Endothelial cell of umbilical vein (primary cell): ENCODE data around the gene RNF213. TPM values are rescaled to one million over a fixed set of nuclear protein-coding genes. Genes with fewer than 3 reads are reported as not detected.

ENCODE experiments used
- BruUV-seq: library from RNA; stranded (reverse); fragments of 400-500 nt; replicated peaks from 2 replicates; lab custom pipeline; 2021; lab: Mats Ljungman, UMichigan
- CTCF ChIA-PET: fragments of 300-600, 350-600 bp; sonication (Branson Sonifier 250); formaldehyde crosslinking; loops from one replicate; lab custom pipeline; 2021; ENCODE audit warnings: antibody characterized with exemption, inconsistent platforms; lab: Charles Lee
- POLR2A ChIA-PET: fragments of 300-600, 350-600 bp; sonication (Branson Sonifier 250); formaldehyde crosslinking; loops from one replicate; lab custom pipeline; 2021; ENCODE audit warnings: antibody characterized with exemption, inconsistent platforms; lab: Charles Lee
- DNase-seq: peaks from one replicate; pipeline ENCODE4 v3.0.0-alpha.2; 2011; ENCODE audit warnings: low read depth, low spot score
- FAIRE-seq: peaks from 2 replicates; lab custom pipeline; 2011; peaks lifted over from hg19 to GRCh38; lab: Jason Lieb, UNC
- H2AFZ ChIP-seq: 2 replicates; pipeline ENCODE4 v1.6.0; 2012; ENCODE audit warnings: low read depth, low read length, control low read depth, inconsistent platforms
- H3K27ac ChIP-seq: 2 replicates; pipeline ENCODE4 v1.5.1; 2011; ENCODE audit warnings: low read depth, mild to moderate bottlenecking, control low read depth, low read length, moderate library complexity; ENCODE audit not compliant: insufficient read depth
- H3K27me3 ChIP-seq, 2 experiments: 2 replicates each; pipeline versions ENCODE4 v1.6.0 to v1.6.1; 2011; ENCODE audit warnings: low read length in 2 of 2, mixed read lengths in 1 of 2; ENCODE audit not compliant: control insufficient read depth in 2 of 2, insufficient read depth in 2 of 2
- H3K36me3 ChIP-seq, 2 experiments: 2 replicates in 1 of 2; 3 replicates in 1 of 2; pipeline ENCODE4 v1.5.1; 2011; ENCODE audit warnings: low read length in 2 of 2, mild to moderate bottlenecking in 1 of 2, moderate library complexity in 1 of 2; ENCODE audit not compliant: control insufficient read depth in 2 of 2, insufficient read depth in 2 of 2; ENCODE audit errors: extremely low read depth in 1 of 2
- H3K4me1 ChIP-seq: 3 replicates; pipeline ENCODE4 v1.5.1; 2011; ENCODE audit warnings: mild to moderate bottlenecking, low read length; ENCODE audit not compliant: control insufficient read depth, insufficient read depth; ENCODE audit errors: extremely low read depth
- H3K4me2 ChIP-seq: 2 replicates; pipeline ENCODE4 v1.6.1; 2011; ENCODE audit warnings: low read length, control low read depth, mixed read lengths; ENCODE audit not compliant: insufficient read depth
- H3K4me3 ChIP-seq, 3 experiments: fragments of 200-600 bp in 1 of 3; sonication (generic), shearing (Covaris generic) in 1 of 3; replicated peaks in 1 of 3; 2 replicates each; pipeline ENCODE4 v1.5.1; 2011 to 2016; ENCODE audit warnings: control low read depth in 3 of 3, low read length in 3 of 3, mild to moderate bottlenecking in 2 of 3, inconsistent platforms in 1 of 3, low read depth in 1 of 3, moderate library complexity in 1 of 3; ENCODE audit not compliant: insufficient read depth in 1 of 3
- H3K79me2 ChIP-seq: 2 replicates; pipeline ENCODE4 v1.6.0; 2012; ENCODE audit warnings: low read length, inconsistent platforms; ENCODE audit not compliant: control insufficient read depth, insufficient read depth
- H3K9ac ChIP-seq: replicated peaks from 2 replicates; pipeline ENCODE3; 2011; ENCODE audit warnings: low read length, control low read depth; ENCODE audit not compliant: insufficient read depth; ENCODE audit errors: extremely low read depth
- H3K9me1 ChIP-seq: replicated peaks from 3 replicates; pipeline ENCODE4 v1.6.0; 2011; ENCODE audit warnings: mild to moderate bottlenecking, low read length; ENCODE audit not compliant: control insufficient read depth, insufficient read depth; ENCODE audit errors: extremely low read depth
- H3K9me3 ChIP-seq: replicated peaks from 2 replicates; pipeline ENCODE4 v1.5.1; 2012; ENCODE audit warnings: low read length, inconsistent platforms; ENCODE audit not compliant: control insufficient read depth, insufficient read depth
- H4K20me1 ChIP-seq: replicated peaks from 2 replicates; pipeline ENCODE3; 2011; ENCODE audit warnings: mild to moderate bottlenecking, low read length; ENCODE audit not compliant: control insufficient read depth, insufficient read depth; ENCODE audit errors: extremely low read depth
- EZH2 ChIP-seq: IDR thresholded peaks from 2 replicates; pipeline ENCODE4 v1.6.1; 2012; ENCODE audit warnings: borderline replicate concordance, low read depth, mild to moderate bottlenecking, moderate library complexity, low read length, inconsistent platforms; ENCODE audit not compliant: severe bottlenecking
- FOS ChIP-seq: IDR thresholded peaks from 2 replicates; pipeline ENCODE4 v1.6.1; 2011; ENCODE audit warnings: mild to moderate bottlenecking, low read length, moderate library complexity, borderline replicate concordance; ENCODE audit not compliant: insufficient read depth
- GATA2 ChIP-seq: IDR thresholded peaks from 2 replicates; pipeline ENCODE4 v1.7.0; 2011; ENCODE audit warnings: low read depth, mild to moderate bottlenecking, moderate library complexity, mixed read lengths, low read length; ENCODE audit not compliant: insufficient read length, insufficient read depth
- JUN ChIP-seq: IDR thresholded peaks from 2 replicates; pipeline ENCODE4 v1.6.1; 2011; ENCODE audit warnings: borderline replicate concordance, low read depth; ENCODE audit not compliant: insufficient read length, insufficient read depth
- MYC ChIP-seq: IDR thresholded peaks from one replicate; pipeline ENCODE4 v1.6.1; 2011; ENCODE audit warnings: mild to moderate bottlenecking, low read depth, low read length
- POLR2A ChIP-seq: IDR thresholded peaks from 2 replicates; pipeline ENCODE4 v1.6.1; 2012; ENCODE audit warnings: low read depth, mild to moderate bottlenecking, control low read depth, low read length
- POLR2AphosphoS5 ChIP-seq: IDR thresholded peaks from 2 replicates; pipeline ENCODE4 v1.6.1; 2012; ENCODE audit warnings: low read depth, mild to moderate bottlenecking, control low read depth, low read length, moderate library complexity; ENCODE audit not compliant: insufficient read depth
- dilution Hi-C: fragments of 300-500 bp; cut with MboI; formaldehyde crosslinking; loops from one replicate; pipeline ENCODE4 v1.15.0; 2019; ENCODE audit warnings: low sequenced_read_pairs; ENCODE audit not compliant: extremely low pct_ligation_motif_present
- intact Hi-C: fragments of 100-400 bp; cut with micrococcal nuclease; formaldehyde crosslinking; loops from one replicate; pipeline ENCODE4 v1.10.0; 2022
- polyA plus RNA-seq, 4 experiments: library from polyadenylated mRNA; depleted of rRNA in 3 of 4; stranded (reverse) in 3 of 4; unstranded in 1 of 4; fragments of >200 nt; gene quantifications; 2 replicates each; pipeline versions ENCODE4 v1.2.1 to v1.2.3, GENCODE V29; 2011 to 2012; ENCODE audit warnings: missing spikeins in 1 of 4
- total RNA-seq: library from RNA; stranded (reverse); gene quantifications from 2 replicates; pipeline ENCODE4 v1.2.3, GENCODE V29; 2021
- TF ChIP-seq, protein P1 (sequence below): IDR thresholded peaks from 2 replicates; pipeline ENCODE4 v1.6.1; 2011; ENCODE audit not compliant: insufficient read depth, insufficient read length
- TF ChIP-seq, protein P2 (sequence below), 2 donors: IDR thresholded peaks; 1 replicate in 1 of 2; 2 replicates in 1 of 2; pipeline ENCODE4 v1.5.1; 2011; ENCODE audit warnings: low read length in 2 of 2, mild to moderate bottlenecking in 2 of 2, moderate library complexity in 2 of 2, control low read depth in 1 of 2, inconsistent platforms in 1 of 2, low read depth in 1 of 2; ENCODE audit not compliant: insufficient read depth in 1 of 2; ENCODE audit errors: extremely low read depth in 1 of 2

The RNF213 gene
- total and polyA plus RNA-seq, 2 donors (not counting 3 experiments of a cell fraction or from before 2014, with no cell fraction given): 36.5 to 116 TPM

DNA sequence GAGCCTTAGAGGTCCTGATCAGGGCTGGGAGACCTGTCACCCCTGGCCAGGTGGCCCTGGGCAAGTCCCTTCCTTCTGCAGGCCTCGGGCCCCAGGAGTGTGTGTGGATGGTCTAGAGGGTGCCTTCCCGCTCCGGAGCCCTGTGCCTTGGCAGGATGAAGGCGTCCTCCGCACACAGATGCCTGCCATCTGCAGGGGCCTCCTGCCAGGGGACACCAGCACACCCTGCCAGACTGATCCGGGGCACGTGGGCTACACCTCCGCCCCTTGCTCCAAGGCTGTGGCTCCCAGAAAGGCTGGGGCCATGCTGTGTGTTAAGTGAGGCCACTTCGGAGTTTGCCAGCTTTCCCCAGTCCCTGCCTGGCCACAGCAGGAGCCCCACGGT, 185.1 kb downstream of the RNF213 start:
- POLR2A ChIA-PET: no interaction called here

DNA sequence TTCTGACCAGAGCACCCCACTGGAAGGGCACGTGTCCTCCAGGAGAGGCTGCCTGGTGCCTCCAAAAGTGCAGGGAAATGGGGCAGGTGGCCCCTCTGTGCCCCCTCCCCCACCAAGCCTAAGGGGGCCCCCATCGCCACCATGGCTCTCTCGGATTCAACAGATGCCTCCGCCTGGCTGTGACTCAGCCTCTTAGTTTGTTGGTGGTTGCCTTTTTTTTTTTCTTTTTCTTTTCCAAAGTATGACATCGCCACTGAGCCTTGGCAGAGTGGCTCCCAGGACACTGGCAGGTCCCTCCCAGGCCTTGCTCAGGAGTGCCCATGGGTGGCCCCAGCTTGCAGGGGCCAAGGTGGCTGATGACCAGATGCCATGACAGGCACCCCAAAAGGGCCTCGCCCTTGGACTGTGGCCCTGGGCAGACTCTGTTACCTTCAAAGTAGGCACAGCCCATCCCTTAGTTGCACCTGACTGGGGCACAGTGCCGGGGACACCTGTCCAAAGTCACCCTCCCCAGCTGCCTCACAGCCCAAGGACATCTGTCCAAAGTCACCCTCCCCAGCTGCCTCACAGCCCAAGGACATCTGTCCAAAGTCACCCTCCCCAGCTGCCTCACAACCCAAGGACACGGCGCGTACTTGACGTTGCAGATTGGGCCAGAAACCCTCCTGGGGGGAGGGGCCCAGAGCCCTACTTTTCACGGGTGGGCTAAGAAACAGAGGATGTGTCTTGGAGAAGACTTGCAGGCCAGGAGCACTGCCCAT, 186.2 kb downstream of the RNF213 start:
- H3K36me3 ChIP-seq: no peaks in the 10 kb centered on the region
- no peaks in the 10 kb centered on the region for H3K9me1 ChIP-seq
- no TSS peak for BruUV-seq
- no peak for FAIRE-seq
- no peaks in the 10 kb centered on the region for H3K4me1 ChIP-seq
- CTCF ChIA-PET: no interaction called here
- H2AFZ ChIP-seq: no peak overlapping the region
- no peaks in the 10 kb centered on the region for H4K20me1 ChIP-seq
- H3K27ac ChIP-seq: no peak overlapping the region
- dilution Hi-C loops (no loop called here), intact Hi-C loops (no loop called here)
- POLR2A ChIA-PET: no interaction called here
- H3K79me2 ChIP-seq: no peaks in the 10 kb centered on the region
- H3K27me3 ChIP-seq: no peaks in the 10 kb centered on the region
- DNase-seq: no peak
- TF ChIP-seq, protein P1, sequence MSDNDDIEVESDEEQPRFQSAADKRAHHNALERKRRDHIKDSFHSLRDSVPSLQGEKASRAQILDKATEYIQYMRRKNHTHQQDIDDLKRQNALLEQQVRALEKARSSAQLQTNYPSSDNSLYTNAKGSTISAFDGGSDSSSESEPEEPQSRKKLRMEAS: no peak
- TF ChIP-seq FOS (no peak), POLR2AphosphoS5 (no peak), MYC (no peak), JUN (no peak), POLR2A (no peak), GATA2 (no peak), EZH2 (no peak)
- TF ChIP-seq, protein P2, sequence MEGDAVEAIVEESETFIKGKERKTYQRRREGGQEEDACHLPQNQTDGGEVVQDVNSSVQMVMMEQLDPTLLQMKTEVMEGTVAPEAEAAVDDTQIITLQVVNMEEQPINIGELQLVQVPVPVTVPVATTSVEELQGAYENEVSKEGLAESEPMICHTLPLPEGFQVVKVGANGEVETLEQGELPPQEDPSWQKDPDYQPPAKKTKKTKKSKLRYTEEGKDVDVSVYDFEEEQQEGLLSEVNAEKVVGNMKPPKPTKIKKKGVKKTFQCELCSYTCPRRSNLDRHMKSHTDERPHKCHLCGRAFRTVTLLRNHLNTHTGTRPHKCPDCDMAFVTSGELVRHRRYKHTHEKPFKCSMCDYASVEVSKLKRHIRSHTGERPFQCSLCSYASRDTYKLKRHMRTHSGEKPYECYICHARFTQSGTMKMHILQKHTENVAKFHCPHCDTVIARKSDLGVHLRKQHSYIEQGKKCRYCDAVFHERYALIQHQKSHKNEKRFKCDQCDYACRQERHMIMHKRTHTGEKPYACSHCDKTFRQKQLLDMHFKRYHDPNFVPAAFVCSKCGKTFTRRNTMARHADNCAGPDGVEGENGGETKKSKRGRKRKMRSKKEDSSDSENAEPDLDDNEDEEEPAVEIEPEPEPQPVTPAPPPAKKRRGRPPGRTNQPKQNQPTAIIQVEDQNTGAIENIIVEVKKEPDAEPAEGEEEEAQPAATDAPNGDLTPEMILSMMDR (IDR thresholded peaks at IDR 0.05; ENCODE audit: extremely low read depth in 1 of 2, insufficient read depth in 1 of 2, low read depth in 1 of 2, low read length in 2 of 2): no peak
- H3K9ac ChIP-seq: no peak overlapping the region
- H3K9me3 ChIP-seq: no peaks in the 10 kb centered on the region
- no peak overlapping the region for H3K4me2 ChIP-seq
- H3K4me3 ChIP-seq: no peak overlapping the region

More for the DNA sequence above, 185.1 kb downstream of the RNF213 start:
- H3K4me2 ChIP-seq: no peak overlapping the region
- H4K20me1 ChIP-seq: no peaks in the 10 kb centered on the region
- H3K27me3 ChIP-seq: no peaks in the 10 kb centered on the region
- TF ChIP-seq GATA2: no peak
- TF ChIP-seq JUN: no peak
- TF ChIP-seq POLR2AphosphoS5: no peak
- TF ChIP-seq MYC: no peak
- TF ChIP-seq POLR2A: no peak
- no peak for TF ChIP-seq FOS
- H3K4me3 ChIP-seq: no peak overlapping the region
- no TSS peak for BruUV-seq
- H3K9me3 ChIP-seq: no peaks in the 10 kb centered on the region
- DNase-seq (no peak), FAIRE-seq (no peak)
- intact Hi-C loops: no loop called here
- H3K9me1 ChIP-seq: no peaks in the 10 kb centered on the region
- dilution Hi-C loops: no loop called here
- no peak overlapping the region for H3K9ac ChIP-seq
- H3K36me3 ChIP-seq: no peaks in the 10 kb centered on the region
- H2AFZ ChIP-seq: no peak overlapping the region
- CTCF ChIA-PET: no interaction called here
- no peaks in the 10 kb centered on the region for H3K4me1 ChIP-seq
- H3K27ac ChIP-seq: no peak overlapping the region
- no peaks in the 10 kb centered on the region for H3K79me2 ChIP-seq
